Suppressor macrophage treated with lipopolysaccharide for 4 hours (primary cell): ENCODE data around the gene TEX22.
"Not testable (repeated sequence)": the region's sequence is repeated elsewhere in the genome, so short reads cannot be mapped to it uniquely, and the experiment has no call there.

Experiments
- DNase-seq: peaks from one replicate; pipeline ENCODE4 v3.0.0-alpha.2; 2020

The TEX22 gene, protein sequence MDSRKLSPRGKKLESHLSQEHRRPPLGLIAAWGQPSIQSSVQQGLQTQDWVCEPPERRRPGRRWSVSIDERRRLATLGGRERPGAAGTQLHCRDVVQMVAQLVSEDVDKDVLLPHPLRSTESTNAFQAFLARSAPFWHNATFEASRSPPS

DNA sequence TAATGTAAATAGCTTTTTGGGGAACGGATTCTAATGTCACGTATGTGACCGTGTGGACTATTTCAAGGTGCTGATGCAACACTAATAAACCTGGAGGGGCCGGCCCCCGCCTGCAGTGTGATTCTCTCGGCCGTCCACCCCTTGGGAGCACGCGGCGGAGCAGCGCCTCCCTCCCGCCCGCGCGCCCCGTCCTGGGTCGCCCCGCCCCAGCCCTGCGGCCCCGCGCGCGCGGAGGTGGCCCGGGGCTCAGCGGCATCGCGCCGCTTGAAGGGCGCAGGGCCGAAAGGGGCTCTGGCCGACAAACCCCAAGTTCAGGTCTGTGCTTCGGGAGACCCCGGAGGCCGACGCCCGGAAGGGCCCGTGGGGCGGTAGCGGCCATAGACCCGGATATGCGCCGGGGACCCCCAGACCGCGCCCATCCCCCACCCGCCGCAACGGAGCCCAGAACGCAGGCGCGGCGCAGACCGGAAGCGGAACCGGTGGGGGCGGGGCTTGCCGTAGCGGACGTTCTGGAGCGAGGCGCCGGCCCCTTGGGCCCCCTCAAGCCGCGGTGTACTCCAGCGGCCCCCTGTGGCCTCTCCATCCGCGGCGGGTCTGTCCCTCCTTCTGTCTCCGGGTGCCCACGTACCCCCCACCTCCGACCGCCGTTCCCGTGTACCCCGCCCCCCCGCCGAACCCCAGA lies at the start of gene TEX22:
Gene TEX22, plus strand, starts transcription at position 495 of the 682 bp plus-strand sequence. CDS start 803 bp downstream, outside the sequence.
- DNase-seq, result peak; percentile 92

DNA sequence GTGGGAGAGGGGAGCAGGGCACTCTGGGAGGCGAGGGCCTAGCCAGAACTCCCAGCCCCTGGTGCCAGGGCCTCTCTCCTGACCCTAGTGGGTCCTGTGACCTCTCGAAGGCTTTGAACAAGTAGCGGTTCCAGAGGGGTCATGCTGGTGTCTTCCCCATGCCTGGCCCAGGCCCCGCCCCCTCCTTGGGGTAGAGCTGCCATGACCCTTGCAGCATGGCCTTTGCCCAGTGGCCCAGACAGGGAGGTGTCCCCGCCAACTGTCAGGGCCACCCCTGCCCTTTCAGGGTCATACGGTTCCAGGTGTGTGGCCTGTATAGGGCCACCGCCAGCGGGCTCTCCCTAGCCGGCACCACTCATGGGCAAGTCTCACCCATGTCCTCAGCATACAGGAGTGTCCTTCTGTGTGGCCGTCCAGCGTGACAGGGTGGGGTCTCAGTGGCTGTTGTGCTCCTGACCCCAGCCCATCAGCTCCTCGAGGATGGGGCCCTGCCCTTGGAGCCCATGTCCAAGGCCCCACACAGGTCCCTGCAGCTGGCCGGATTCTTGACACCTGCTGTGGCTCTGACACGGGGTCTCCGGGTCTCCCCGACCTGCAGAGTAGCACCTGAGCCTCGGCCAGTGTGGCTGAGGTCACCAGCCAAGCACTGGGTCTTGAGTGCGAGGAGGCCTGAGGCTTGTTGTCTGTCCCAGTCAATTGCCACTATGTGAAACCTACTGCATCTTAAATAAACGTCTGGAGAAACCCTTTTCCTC lies 49.2 kb upstream of the TEX22 start:
- DNase-seq, result no peak

DNA sequence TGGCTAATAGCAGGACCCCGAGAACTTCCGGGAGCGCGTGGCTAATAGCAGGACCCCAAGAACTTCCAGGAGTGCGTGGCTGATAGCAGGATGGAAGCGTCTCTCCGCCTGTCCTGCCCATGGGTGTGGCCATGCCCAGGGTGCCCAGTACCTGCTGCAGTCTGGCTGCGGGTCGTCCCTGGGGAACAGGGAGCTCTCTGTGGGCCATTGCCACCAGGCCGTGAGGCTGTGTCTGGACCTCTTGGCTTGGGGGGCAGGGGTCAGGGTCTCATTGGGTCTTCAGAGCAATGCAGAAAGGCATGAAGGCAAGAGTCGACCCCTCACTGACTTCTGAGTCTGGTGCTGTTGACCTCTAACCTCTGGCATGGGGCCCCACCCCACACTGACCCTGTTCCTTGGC lies 48.3 kb upstream of the TEX22 start:
- DNase-seq, result no peak

DNA sequence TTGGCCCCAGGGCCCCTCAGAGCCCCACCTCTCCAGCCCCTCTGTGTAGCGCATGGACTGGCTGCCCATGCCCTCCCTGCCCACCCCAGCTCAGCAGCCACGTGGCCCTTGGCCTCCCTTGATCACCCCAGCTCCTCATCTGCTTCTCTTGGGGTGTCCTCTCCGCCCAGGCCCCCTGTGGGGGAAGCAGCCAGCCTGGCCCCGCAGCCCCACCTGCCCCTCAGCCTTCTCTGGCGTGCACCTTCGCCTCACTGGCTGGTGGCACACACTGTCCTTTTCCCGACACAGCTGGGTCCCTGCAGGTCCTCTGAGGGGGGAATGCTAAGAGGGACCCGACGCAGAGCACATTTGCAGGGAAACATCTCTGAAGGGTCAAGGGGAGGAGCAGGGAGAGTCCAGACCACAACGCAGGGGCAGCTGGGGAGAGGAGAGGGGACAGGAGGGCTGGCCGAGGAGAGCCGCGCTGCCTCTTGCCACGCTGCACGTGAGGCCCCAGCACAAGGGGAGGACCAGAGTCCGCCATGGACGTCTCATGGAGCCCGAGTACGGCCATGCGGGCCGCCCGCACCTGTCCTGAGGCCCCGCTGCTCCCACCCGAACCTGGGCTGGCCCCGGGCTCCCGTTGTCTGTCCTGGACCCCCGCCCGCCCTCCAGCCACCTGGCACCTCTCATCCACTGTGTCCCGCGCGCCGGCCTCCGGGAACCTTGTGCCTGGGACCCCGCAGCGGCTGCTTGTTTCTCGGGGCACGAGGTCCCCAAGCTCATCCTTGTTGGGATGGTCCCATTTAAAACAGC lies 47.7 kb upstream of the TEX22 start:
- DNase-seq, result no peak

DNA sequence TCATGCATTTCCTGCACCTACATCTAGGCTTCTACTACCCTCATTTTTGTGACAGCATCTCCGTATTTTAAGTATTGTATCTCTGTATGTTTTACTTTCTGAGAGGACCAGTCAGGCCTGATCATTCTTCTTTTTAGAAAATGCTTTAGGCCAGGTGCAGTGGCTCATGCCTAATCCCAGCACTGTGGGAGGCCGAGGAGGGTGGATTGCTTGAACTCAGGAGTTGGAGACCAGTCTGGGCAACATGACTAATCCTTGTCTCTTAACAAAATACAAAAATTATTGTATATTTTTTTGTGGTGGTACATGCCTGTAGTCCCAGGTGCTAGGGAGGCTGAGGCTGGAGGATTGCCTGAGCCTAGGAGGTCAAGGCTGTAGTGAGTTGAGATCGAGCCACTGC lies 46.9 kb upstream of the TEX22 start:
- DNase-seq, result no peak

- DNase-seq, result peak; percentile 87
These were observed 46.2 kb upstream of the TEX22 start for GRCh38 chr14:105351920-105352851.

- no peak for DNase-seq
These were observed 45.2 kb upstream of the TEX22 start for GRCh38 chr14:105353136-105353535.

- no peak for DNase-seq
These were observed 43.8 kb upstream of the TEX22 start for GRCh38 chr14:105354541-105354940.

- no peak for DNase-seq
These were observed 43.2 kb upstream of the TEX22 start for GRCh38 chr14:105355049-105355575.

DNA sequence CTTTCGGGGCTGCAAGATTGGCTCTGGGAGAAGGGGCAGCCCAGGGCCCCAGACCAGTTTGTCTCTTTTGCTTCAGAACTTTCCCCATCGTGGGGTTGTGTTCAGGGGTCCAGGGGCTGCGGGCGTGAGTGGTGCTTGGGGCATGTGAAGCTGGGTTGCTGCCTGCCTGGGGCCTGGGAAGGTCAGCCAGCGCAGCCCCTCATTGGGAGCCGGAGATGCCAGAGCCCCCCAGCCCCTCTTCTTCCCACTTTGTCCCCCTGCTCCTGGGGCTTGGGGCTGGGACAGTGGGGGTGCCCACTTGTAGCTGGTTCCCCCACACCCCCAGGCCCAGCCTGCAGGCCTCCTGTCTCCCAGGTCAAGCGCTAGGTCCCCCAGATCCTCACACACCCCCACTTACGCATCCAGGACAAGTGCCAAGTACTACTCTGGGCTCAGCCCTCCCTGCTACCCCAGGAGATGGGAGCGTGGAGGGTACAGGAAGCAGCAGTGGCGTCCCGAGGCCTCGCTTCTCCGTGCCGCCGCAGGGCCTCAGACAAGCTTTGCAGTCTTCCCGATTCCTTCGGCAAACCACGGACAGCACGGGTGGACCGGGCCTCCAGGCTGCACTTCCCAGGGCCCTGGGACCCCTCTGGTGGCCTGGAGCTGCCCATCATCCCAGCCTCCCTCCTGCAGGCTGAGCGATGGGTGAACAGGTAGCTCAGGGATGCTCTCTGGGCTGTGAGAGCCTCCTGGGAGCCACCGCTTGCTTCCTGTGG lies 42.3 kb upstream of the TEX22 start:
- DNase-seq, result no peak

GRCh38 chr14:105356927-105357326 lies 41.4 kb upstream of the TEX22 start:
- no peak for DNase-seq

DNA sequence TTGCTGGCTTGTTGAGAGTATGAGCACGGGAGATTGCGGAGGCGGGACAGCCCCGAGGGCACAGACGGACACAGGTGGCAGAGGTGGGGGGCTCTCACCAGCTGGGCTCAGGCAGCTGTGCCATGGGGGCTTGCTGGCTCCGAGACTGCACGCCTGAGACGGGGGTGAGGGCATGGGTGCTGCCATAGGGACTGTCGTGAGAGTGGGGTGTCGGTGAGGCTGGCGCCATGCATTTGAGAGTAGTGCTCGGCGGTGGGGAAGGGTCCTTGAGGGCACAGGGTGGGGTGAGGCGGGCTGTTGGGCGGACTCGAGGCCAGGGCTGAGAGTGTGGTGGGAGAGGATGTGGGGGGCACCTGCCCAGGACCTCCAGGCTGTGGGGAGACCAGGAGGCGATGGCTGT lies 40.7 kb upstream of the TEX22 start:
- DNase-seq, result no peak

DNA sequence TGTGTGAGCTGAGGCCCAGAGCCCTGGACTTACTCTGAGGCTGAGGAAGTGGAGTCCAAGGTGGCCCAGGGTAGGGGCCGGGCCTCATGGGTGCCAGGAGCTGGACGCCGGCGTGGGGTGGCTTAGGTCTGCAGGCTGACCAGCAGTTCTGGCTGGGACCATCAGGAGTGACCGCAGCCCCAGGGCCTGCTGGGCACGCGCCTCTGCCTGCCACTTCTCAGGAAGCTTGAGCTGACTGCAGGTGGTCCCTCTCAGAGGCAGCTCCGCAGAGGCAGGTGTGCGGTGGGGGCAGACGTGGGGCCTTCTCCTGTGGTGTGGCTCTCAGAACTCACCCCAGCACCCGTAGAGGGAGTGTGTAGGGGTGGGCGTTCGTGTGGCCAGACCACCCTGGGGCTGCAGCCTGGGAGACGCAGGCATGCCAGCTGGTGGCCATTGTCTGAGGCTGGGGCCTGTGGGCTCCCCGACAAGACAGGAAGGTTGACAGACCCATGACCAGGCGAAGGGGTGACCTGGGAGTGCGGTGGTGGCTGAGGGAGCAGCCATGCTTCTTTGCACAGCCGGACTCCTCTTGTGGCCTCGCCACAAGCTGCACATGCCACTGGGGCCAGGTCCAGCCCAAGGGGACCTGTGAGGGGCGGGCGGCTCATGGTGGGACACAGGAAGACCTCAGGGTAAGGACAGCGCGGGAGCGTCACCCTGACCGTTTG lies 40.0 kb upstream of the TEX22 start:
- no peak for DNase-seq

- DNase-seq, result no peak
These were observed 39.4 kb upstream of the TEX22 start for GRCh38 chr14:105358943-105359342.

- not testable (repeated sequence) for DNase-seq
These were observed 36.9 kb upstream of the TEX22 start for GRCh38 chr14:105361412-105361811.

DNA sequence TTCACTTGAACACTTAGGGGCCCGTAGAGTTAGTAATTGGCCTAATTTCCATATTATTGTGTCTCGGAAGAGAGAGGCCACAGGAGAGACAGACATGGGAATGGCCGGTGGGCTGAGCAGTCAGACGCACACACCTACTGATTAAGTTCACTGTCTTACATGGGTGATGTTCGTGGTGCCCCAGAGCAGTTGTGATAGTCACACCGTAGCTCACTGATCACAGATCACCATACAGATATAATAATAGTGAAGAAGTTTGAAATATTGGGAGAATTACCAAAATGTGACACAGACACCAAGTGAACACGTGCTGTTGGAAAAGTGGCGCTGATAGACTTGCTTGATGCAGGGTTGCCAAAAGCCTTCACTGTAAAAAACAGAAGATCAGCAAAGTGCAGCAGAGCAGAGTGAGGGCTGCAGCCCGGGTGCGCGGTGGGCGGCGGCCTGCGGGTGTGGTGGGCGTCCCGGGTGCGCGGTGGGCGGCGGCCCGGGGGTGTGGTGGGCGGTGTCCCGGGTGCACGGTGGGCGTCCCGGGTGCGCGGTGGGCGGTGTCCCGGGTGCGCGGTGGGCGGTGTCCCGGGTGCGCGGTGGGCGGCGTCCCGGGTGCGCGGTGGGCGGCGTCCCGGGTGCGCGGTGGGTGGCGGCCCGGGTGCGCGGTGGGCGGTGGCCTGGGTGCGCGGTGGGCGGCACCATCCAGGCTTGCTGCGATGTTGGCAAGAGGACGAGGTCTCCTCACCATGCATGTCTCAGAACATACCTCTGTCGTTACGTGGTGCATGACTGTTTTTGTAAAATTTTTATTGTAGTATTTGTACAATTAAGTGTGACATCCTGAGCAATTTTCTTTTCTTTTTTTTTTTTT lies 34.3 kb upstream of the TEX22 start:
- no peak for DNase-seq

- no peak for DNase-seq
These were observed 33.2 kb upstream of the TEX22 start for GRCh38 chr14:105365101-105365500.

DNA sequence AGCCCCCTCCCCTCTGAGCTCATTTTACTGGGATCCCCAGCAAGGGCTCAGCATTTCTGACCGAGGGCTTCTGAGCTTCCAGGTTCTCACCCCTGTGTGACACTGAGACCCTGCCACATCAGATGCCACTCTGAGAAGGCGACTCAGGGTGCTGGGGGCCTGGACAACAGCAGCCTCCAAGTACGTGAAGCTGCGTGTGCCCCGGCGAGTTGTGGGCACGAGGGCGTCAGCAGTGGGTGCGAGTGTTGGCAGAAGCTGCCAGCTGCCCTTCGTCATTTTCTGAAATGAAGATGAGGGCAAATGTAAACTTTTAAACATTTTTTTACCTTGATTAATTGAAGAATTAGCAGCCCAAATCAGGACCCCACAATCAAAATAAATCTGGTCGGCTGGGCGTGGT lies 32.7 kb upstream of the TEX22 start:
- no peak for DNase-seq

DNA sequence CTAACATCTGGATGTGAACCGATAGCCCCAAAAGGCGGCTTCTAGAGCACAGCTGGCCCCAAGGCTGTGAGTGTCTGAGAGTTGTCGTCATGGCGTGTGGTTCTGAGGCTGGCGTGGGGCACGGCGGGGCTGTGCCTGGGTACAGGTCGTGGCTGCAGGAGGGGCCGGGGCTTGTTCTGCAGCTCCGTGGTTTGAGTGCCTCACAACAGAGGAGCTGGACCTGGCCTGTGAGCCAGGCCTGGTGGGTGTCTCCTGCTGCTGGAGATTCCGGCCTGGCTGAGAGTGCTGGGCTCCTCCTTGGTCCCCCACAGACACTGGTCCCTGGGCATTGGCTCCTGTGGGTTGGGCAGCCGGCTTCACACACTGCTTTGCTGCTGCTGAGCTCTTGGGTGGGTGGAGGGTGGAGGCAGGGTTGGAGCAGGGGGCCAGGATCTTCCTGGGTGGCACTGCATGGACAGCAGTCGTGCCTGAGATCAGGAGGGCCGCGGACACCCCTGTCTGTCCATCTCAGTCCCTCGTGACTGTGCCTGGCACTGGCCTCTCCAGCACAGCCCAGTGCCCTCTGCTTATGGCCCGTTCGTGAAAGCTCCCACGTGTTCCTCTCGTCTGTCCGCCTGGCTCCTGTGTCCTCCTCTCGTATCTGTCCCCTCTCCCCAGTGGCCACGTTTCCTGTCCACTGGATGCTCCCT lies 31.8 kb upstream of the TEX22 start:
- no peak for DNase-seq
